ENCODE data around the gene TSLP.

DNA sequence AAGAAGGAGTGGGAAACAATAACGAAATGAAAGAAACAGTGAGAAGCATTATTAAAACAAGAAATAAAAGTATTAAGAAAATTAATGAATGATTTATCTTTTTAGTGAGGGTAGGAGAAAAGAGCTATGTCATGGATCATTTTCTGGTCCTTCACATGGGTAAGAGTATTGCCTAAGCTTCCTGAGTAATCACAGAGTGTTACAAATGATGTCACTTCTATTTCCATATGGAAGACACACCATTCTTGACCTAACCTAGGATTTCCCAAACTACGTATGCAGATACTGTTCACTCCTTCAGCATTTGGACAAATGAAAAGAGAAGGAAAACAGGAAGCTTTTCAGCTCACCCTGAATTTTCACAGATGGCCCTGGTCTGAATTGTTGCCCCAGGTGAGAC is 3.3 kb upstream of the TSLP start:
- TF ChIP-seq POLR2AphosphoS5 (IDR thresholded peaks at IDR 0.05; ENCODE audit: low read depth, low read length) (no peak), POLR2A (IDR thresholded peaks at IDR 0.05; ENCODE audit: low read depth, low read length) (no peak), TAF1 (IDR thresholded peaks at IDR 0.05; ENCODE audit: borderline replicate concordance, low read depth, low read length) (no peak)

Data from GM12892 (cell line).